ENCODE data around the gene FANCE. TPM values are rescaled to one million over a fixed set of nuclear protein-coding genes. Genes with fewer than 3 reads are reported as not detected.

The FANCE gene
- total and polyA plus RNA-seq, 9 of the 15 experiments (the other 6 are each of a cell fraction or from before 2014, with no cell fraction given) = 5.7 to 30.2 (median 17.0) TPM

DNA sequence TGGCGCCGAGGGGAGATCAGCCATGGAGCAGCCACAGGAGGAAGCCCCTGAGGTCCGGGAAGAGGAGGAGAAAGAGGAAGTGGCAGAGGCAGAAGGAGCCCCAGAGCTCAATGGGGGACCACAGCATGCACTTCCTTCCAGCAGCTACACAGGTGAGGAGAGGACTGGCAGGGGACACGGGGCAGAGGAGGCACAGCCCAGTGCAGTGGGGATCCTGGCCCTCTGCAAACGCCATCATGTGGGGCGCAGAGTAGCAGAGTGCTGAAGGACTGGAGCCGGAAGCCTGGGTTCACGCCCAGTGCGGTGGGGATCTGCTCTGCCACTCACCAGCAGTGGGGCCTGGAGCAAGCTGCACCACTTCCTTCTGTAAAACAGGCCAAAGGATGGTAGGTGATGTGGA lies 41.1 kb upstream of the FANCE start (continued):
- TF ChIP-seq, protein P1, sequence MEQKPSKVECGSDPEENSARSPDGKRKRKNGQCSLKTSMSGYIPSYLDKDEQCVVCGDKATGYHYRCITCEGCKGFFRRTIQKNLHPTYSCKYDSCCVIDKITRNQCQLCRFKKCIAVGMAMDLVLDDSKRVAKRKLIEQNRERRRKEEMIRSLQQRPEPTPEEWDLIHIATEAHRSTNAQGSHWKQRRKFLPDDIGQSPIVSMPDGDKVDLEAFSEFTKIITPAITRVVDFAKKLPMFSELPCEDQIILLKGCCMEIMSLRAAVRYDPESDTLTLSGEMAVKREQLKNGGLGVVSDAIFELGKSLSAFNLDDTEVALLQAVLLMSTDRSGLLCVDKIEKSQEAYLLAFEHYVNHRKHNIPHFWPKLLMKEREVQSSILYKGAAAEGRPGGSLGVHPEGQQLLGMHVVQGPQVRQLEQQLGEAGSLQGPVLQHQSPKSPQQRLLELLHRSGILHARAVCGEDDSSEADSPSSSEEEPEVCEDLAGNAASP (IDR thresholded peaks at IDR 0.05) = no peak
- TF ChIP-seq, protein P2, sequence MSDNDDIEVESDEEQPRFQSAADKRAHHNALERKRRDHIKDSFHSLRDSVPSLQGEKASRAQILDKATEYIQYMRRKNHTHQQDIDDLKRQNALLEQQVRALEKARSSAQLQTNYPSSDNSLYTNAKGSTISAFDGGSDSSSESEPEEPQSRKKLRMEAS (CRISPR knock-in tag; IDR thresholded peaks at IDR 0.05) = peak; percentile 23; the same call in 1 of the 2 replicates
- TF ChIP-seq CHD7 (IDR thresholded peaks at IDR 0.05; ENCODE audit: low read depth, low read length) (no peak), FOS (IDR thresholded peaks at IDR 0.05; ENCODE audit: extremely low read depth, insufficient read length) (no peak), ZNF232 (CRISPR knock-in tag; IDR thresholded peaks at IDR 0.05) (no peak), ZNF696 (CRISPR knock-in tag; conservative IDR thresholded peaks at IDR 0.05) (no peak), ZNF695 (CRISPR knock-in tag; IDR thresholded peaks at IDR 0.05) (no peak), GABPB1 (CRISPR knock-in tag; IDR thresholded peaks at IDR 0.05) (no peak), ATF4 (CRISPR knock-in tag; IDR thresholded peaks at IDR 0.05) (no peak)
- TF ChIP-seq, protein P3, sequence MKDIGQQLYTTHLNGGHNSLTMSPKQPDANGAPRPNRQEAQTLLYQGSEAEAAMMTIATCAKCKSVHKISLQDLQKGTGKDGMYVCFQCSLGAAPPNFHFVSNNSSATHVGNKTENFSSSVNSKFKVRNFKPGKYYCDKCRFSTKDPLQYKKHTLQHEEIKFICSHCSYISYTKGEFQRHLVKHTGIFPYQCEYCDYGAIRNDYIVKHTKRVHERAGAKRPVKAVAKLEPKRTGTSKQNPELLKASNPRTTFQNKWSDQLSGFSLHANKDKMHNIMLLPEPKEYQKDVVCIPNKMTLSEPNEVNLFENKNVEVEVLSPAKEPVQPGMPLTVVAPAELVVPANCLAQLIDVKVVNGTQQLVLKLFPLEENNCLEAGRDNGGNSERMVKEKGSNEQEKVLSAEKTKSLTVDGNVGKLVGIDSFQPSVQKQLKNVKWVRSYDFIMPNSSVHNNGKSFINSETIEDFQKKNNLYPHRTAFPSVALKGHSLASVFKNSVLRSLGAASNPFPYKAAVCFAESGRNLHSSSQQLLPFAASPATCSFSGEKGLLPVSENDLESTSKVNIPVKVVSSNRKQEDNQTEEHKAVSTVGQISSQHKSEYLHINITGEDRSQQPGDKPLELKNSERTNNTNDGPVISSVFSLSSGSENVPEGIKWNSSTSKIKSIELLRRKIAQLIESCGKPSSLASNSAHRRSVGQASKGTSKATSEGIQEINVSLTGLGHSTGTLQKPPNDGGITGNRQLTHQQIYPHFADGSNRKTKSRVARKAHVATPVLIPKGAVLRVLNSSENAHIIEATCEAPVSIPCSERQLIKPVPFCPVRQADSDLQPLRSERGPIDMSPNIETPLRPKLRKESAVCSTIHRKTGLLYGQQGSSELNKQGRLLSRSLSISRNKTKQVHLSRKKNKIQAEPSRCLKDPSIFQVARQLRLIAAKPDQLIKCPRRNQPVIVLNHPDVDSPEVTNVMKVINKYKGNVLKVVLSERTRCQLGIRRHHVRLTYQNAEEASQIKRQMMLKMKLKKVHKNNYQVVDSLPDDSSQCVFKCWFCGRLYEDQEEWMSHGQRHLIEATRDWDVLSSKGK (CRISPR knock-in tag; IDR thresholded peaks at IDR 0.05) = no peak
